Fibroblast of mammary gland (primary cell): ENCODE measurements around the gene CRHR1.
A peak's percentile ranks its signal among the peaks of the same experiment; 100 is the strongest.

ENCODE experiments used
- DNase-seq: peaks from one replicate; pipeline ENCODE4 v3.0.0-alpha.2; 2010; ENCODE audit warnings: low read depth
- H3K4me3 ChIP-seq: 2 replicates; pipeline ENCODE4 v1.5.1; 2011; ENCODE audit warnings: low read depth, mild to moderate bottlenecking, low read length, moderate library complexity; ENCODE audit not compliant: control insufficient read depth
- TF ChIP-seq, protein P1 (sequence below): conservative IDR thresholded peaks from 2 replicates; pipeline ENCODE4 v1.5.1; 2011; ENCODE audit warnings: low read depth, low read length, inconsistent platforms; ENCODE audit not compliant: control insufficient read depth, insufficient read depth

CRHR1 gene

DNA sequence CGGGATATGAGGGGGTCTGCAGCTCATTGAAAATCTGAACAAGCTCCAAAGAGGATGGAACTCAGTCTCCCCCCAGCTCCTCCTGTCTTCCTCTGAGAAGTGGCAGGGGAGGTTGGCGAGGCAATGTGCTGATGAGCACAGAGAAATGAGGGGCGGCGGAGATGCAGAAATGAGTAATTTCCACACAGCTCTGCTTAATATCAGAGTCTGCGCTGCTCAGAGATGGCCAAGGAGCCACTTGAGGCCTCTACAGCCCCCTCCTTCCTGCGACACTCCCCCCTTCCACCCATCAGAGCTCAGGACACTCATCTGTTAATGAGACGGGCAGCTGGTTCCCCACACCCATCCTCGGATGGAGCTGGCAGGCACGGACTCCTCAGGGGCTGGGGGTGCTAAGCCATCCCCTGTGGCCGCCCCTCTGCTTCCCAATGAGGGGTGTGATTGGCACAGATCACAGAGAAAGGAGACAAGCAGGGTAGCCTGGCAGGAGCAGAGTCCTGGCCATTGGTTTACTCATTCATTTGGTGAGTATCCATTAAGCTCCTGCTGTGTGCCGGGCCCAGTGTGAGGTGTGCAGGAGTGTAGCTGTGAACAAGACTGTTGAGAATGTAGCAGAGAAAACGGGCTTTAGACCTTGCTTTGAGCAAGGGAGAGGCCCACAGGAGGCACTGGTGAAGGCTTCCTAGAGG lies 12.7 kb upstream of the CRHR1 start:
- no peak overlapping the region for H3K4me3 ChIP-seq
- TF ChIP-seq, protein P1, sequence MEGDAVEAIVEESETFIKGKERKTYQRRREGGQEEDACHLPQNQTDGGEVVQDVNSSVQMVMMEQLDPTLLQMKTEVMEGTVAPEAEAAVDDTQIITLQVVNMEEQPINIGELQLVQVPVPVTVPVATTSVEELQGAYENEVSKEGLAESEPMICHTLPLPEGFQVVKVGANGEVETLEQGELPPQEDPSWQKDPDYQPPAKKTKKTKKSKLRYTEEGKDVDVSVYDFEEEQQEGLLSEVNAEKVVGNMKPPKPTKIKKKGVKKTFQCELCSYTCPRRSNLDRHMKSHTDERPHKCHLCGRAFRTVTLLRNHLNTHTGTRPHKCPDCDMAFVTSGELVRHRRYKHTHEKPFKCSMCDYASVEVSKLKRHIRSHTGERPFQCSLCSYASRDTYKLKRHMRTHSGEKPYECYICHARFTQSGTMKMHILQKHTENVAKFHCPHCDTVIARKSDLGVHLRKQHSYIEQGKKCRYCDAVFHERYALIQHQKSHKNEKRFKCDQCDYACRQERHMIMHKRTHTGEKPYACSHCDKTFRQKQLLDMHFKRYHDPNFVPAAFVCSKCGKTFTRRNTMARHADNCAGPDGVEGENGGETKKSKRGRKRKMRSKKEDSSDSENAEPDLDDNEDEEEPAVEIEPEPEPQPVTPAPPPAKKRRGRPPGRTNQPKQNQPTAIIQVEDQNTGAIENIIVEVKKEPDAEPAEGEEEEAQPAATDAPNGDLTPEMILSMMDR: no peak
- DNase-seq: no peak

DNA sequence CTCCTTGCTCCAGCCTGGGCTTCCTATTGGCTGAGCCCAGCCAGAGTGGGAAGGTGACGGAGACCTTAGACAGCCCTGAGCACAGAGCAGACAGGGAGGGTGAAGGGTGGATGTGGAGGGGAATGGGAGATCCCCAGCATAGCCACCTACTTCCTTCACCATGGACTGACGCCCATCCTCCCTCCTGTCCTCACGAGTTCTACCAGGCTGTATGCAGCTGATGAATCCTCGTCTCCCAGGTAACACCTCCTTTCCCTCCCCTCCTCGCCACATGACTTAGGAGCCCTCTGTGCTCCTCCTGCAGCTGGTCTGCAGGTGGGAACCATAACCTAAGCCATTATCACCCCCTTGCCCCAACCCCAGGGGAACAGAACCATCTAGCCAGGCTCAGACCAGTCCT lies 9.0 kb upstream of the CRHR1 start:
- TF ChIP-seq, protein P1: no peak
- no peak for DNase-seq
- H3K4me3 ChIP-seq: no peak overlapping the region

DNA sequence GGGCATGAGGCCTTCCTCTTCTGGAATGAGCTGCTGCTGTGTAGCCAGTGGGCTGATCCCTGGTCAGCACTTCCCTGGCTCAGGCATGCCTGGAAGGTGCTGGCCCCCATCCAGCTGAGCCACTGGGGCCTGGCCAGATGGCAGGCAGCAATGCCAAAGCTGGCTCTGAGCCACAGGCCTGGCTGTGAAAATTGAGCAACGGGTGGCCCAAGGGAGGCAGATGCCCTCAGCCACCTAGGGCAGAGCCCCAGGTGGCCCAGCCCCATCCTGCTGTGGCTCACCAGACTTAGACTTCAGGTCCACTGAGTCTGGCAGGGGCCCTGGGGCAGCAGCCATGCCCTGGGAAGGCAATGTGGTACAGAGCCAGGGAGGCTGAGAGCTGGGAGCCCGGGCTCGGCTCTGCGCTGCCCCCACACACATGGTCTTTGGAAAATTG lies 8.5 kb upstream of the CRHR1 start:
- no peak overlapping the region for H3K4me3 ChIP-seq
- TF ChIP-seq, protein P1: no peak
- no peak for DNase-seq

DNA sequence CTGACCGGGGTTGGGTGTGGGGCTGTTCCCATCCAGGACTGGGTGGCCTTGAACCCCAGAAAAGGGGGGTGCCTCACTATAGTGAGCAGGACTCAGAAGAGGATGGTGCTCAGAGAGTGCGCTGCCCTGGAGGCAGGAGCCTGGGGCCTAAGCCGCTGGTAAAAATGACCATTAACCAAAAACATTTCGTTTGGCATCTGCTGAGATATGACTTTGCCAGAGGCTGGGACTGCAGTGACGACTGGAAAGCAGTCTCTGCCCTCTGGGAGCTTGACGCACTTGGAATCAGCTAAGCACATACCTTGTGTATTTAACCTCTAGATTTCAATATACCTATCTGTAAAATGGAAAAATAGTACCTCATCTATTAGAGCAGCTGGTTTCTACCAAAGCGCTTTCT lies 7.2 kb upstream of the CRHR1 start:
- no peak overlapping the region for H3K4me3 ChIP-seq
- TF ChIP-seq, protein P1: no peak
- no peak for DNase-seq

DNA sequence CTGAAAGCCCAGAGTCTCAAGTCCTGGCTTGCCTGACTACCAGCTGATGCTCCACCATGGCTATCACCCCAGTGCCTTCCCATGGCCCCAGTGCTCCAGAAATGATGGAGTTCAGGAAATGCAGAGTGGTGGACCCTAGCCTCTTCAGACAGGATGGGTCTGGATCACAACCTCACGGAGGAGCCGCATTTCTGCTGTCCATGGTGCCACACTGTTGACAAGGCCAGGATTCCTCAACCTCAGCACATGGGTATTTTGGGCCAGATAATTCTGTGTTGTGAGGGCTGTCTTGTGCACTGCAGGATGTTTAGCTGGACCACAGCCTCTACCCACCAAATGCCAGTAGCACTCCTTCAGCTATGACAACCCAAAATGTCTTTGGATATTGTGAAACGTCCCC lies 6.7 kb upstream of the CRHR1 start:
- no peak for DNase-seq
- TF ChIP-seq, protein P1: no peak
- no peak overlapping the region for H3K4me3 ChIP-seq

DNA sequence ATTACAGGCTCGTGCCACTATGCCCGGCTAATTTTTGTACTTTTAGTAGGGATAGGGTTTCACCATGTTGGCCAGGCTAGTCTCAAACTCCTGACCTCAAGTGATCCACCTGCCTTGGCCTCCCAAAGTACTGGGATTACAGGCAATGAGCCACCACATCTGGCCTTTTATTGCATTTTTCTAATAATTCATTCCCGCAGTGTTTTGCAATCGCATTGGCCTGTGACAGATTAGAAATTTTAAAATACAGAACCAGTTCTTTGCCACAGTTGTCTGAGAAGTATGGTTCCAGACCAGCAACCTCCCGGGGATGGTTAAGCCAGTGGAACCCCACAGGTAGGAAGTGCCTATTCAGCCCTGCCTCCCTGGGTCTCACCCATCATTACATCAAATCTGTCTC lies 3.2 kb upstream of the CRHR1 start:
- TF ChIP-seq, protein P1: no peak
- peak; percentile 13 for DNase-seq
- no peak overlapping the region for H3K4me3 ChIP-seq
